ENCODE measurements around the gene OGA.
"Not testable (repeated sequence)": the region's sequence is repeated elsewhere in the genome, so short reads cannot be mapped to it uniquely, and the experiment has no call there.

The OGA gene

DNA sequence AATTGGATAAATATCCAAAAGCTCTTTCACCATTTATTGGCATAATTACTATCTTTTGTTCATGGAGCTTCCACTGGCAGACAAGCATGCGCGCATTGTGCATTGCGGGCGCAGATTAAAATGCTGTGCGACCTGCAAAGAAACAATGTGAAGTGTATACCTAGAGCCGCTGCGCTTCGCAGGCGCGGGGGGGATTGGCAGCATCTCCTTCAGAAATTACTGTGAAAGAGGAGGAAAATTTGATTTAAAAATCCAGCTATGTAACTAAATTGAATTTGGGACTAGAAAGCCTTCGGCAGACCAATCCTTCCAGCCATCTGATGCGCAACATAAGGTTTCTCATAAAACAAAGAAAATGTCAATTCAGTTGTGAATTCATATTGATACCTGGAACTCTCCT lies 24.7 kb downstream of the OGA start:
- DNase-seq = no peak

DNA sequence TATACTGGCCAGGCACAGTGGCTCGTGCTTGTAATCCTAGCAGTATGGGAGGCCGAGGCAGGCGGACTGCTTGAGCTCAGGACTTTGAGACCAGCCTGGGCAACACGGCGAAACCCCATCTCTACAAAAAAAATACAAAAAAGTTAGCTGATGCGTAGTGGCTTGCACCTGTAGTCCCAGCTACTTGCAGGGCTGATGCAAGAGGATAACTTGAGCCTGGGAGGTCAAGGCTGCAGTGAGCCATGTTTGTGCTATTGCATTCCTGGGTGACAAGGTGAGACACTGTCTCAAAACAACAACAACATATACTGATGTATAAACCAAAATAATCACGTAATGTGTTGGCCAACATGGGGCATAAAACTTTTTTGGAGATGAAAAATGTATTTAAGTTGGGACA lies 28.6 kb downstream of the OGA start:
- DNase-seq = no peak

DNA sequence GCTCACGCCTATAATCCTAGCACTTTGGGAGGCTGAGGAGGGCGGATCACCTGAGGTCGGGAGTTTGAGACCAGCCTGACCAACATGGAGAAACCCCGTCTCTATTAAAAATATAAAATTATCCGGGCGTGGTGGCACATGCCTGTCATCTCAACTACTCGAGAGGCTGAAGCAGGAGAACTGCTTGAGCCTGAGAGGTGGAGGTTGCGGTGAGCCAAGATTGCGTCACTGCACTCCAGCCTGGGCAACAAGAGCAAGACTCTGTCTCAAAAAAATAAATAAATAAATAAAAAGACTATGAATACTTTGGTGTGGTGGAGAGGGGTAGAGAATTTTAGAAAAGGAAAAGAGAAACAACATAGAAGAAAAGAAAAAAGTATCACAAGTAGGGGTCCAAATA lies 29.0 kb downstream of the OGA start:
- not testable (repeated sequence) for DNase-seq

DNA sequence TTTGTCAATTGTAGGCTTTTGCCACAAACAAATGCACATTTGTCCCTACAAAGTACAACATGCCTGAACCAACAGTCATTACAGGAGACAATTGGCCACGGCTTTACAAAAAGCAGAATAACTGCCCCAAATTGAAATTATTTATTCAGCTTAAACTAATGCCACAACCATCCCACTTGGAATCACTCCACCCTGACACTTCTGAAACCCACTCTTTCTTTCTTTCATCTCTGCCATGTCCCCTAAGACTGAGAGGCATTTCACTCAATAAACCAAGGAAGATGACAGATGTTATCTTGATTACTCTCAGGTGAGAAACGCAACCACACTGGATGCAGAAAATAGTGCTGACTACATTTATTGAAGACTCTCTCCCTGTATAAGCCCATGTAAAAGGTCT lies 32.4 kb downstream of the OGA start:
- DNase-seq = no peak

DNA sequence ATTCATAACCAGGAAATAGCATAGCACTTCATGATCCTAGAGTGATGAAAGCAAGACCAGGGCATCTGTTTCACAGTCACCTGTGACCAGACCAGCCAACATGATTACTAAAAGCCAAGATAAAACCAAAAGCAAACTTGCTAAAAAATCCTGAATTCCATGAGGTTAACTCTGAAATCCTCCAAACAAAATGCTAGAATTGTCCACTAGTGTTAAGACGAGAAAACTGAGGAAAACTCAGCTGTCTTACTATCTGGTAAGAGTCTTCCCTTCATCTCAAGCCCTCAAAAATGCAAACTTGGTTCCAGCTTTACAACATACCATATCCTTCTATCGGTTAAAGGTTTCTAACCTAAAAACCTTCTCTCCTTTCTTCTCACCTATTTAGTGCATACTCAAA lies 33.7 kb downstream of the OGA start:
- no peak for DNase-seq

DNA sequence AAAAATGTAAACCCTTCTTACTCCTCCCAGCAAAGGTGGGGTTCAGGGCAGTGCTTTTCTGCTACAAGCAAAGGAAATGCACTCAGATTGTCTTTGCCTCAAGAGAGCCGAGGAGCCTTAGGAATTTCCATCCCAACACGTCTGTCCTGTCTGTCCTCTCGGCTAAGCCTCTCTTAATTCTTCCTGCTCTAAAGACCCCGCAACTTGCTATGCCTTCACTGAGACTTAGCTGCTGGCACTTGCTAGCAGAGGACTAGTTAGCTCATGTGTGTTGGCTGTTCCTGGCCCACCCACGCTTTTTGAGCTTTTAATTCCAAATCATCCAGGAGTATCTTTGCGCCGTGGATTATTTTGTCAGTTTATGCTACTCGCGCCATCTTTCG lies 34.5 kb downstream of the OGA start:
- no peak for DNase-seq

DNA sequence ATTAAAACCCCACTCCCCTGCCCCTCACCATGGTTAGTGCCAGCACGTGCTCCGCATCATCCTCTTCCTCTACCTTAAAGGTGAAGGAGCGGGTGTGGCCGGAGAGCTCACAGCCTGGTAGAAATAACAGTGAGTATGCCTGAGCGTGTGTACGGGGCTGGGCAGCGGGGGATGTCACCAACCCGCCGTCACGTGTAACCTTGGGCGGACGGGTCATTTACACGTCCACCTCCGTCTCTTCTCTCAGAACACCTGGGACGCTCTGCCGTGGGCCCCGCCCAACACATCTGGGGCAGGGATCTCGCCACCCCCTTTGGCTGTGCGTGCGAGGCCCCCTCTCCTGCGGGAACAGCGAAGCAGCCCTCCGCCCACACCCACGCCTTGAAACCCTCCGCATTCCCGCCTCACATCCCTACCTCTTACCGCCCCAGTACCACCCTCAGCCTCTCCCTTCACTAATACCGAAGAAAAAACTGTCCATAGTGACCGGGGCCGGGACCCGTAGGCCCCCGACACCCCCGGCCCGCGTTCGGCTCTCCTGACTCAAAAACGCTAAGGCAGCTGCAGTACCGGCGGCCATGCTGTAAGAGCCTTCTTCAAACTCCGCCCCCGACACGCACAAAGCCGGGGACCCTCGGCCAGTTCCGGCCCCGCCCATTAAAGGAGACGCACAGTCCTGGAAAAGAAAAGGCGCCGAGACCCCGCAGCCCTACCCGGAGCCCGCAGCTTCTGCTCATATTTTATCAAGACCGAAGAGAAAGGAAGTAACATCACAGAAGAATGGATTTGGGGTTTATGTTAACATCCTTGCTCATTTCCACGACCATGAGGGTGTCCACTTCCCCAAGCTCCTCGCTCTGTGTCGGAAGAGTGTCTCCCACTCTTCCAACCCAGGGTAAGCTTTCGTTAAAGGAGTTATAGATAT lies 35.2 kb downstream of the OGA start, which contains the start of gene NPM3:
NPM3 (minus strand) TSS at position 636 of the 925 bp plus-strand sequence; CDS start at position 580, 56 bp downstream.
- peak; percentile 22 for DNase-seq

DNA sequence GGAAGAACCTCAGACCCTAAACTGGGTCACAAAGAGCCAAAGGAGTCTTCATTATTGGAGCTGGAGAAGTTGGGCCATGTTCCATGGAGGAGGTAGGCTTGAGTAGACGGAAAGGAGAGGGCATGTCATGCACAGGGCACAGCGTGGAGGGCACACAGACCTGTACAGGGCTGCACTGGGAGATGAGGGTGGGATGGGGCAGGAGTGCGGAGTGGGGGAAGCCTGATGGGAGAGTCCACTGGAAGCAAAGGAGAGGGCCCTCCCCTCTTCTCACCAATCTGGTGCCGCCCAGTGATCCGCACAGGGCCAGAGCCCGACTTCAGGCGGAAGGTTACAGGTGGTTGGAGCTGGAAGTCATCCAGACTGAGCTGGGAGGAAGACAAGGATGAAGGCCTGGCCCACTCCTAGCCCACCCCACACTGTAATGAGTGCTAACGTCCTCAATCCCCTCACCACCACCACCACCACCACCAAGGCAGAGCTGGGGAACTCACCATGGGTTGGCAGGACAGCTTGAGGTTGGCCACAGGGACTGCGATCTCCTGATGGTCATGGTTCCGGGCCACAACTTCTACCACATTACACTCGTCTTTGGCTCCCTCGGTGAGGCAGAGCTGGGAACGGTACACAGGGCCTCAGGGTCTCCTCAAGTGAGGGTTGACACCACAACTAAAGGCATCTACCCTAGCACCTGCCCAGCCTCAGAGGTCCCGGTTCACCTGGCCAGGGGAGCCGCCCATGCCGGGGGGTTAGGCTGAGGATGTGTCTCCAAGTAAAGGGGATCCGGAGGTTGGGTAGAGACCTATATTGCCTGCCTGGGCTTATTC lies 36.0 kb downstream of the OGA start:
- DNase-seq = no peak

DNA sequence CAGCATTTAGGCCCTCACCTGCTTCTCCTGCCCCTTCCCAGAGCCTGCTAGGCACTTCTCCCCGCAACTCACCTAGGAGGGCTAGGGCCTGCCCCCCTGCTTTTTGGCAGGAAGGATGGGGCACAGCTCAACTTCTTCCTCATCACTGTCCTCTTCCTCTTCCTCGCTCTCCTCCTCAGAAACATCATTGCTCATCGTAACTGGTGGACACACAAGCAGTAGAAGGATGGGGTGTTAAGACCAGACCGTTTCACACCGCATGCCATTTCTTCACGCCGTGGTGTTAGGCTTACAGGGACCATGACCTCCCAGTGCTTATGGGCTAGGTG lies 36.6 kb downstream of the OGA start:
- DNase-seq = no peak

DNA sequence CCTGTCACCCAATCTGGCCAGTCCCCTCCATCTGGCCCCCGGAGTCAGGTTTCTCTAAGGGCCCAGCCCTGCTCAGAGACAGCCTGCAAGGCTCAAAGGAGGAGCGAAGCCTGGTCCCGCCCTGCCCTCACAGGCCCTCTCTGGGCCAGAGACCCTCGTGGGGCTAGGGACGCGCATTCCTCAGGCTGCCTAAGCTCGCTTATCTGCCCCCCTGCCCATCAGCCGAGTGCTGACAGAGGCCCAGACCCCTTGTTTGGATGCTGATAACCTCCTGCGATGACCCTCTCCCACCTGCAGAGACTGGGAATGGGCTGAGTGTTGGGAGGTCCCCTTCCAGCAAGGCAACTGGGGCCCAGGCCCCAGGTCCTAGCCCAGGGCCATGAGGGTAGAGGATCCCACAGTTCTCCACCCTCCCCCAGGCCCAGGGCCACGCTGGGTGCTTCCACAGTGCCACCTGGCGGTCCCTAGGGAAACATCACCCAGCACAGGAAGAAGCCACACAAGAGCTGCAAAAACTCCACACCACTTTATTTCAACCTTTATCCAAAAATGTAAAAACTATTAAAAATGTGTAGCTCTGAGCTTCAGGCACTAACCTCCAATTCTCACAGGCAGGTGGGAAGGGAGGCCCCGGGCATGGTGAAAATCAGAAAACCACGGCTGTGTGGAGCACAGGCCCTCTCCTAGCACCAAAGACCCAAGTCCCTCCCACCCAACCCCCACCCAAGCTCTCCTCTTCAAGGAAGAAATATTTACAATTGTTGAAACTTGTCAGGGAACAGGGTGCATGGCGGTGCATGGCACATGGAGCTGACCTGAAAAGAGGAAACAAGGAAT lies 37.2 kb downstream of the OGA start:
- no peak for DNase-seq

DNA sequence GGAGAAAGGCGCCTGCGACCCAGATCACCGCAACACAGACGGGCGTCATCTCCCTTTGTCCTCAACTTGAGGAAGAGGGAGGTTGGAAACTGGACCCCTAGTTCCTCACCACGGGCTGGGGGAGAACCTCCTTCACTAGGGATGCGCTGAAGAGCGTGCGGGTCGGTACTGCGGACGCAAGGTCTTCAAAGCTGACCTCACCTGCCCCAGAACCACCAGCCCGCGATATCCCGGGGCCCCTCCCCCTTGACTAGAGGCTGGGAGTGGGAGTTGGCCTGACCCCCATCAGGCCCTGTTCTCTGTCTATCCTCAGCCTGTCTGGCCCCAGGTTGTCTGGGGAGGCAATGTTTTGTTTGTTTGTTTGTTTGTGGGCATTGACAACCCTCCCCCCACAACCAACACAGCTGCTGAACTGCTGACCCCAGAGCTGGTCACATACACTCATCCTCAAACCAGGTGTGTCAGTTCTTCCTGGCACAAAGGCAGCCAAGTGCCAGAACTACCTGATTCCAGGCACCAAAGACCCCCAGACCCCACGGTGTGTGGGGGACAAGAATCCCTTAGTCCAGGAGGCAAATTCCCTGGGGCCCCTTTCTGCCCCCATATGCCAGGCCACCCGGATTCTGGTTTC lies 37.9 kb downstream of the OGA start:
- DNase-seq = no peak

DNA sequence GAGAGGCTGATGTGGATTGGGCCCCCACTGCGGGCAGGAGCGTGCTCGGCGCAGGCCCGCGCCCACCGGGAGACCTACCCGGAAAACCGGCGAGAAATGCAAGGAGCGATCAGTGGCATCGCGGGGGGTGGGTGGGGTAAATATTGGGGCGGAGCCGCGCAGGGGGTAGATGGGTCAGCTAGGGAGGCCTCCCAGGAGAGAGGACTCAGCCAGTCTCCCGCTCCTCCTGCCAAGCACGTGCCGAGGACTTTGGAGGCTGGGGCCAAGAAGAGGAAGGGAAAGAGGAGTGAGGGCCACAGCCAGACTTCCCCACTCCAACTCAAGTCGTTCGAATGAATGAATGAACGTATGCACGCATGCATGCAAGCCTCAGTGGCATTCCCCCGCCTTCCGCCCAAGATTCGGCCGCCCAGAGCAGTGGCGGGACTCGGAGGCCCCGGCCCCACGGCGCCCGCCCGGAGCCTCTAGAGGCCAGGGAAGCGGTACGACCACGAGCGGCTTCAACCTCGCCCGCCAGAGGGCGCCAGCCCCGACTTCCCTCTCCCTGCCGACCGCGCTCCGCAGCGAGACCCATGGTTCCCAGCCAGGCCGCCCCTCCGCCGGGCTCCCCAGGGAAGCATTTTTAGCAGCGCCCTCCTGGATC lies 38.6 kb downstream of the OGA start:
- DNase-seq = no peak

DNA sequence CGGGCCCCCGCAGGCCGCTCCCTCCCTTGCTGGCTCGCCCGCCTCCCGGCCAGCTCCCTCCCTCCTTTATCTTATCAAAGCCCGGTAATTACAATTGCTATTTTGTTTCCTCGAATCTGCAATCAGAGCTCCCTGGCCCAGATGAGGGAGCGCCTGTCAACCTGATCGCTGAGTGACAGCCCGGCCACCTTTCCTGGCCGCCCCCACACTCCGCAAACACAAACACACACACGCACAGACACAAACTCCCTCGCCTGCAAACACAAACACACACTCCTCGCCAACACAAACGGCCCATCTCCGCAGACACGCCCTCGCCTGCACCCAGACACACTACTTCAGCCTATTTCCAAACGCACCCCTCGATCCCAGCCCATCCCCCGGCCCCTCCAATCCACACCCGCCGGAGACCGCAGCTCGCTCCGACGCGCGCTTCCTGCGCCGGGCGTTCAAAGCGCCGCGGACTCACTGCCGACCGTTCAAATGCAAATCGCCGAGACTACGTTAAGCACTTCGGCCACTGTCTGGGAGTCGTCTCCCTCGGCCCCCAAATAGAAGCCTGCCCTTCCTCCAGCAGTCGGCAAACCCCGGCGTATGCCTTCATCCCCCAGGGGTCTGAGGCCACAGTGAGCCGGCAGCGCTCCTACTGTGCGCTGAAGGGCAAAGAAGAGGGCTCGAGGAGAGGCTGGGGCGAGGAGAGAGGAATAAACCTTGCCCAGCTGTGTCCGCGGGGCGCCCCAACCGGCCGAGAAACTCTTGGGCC lies 39.3 kb downstream of the OGA start:
- no peak for DNase-seq

DNA sequence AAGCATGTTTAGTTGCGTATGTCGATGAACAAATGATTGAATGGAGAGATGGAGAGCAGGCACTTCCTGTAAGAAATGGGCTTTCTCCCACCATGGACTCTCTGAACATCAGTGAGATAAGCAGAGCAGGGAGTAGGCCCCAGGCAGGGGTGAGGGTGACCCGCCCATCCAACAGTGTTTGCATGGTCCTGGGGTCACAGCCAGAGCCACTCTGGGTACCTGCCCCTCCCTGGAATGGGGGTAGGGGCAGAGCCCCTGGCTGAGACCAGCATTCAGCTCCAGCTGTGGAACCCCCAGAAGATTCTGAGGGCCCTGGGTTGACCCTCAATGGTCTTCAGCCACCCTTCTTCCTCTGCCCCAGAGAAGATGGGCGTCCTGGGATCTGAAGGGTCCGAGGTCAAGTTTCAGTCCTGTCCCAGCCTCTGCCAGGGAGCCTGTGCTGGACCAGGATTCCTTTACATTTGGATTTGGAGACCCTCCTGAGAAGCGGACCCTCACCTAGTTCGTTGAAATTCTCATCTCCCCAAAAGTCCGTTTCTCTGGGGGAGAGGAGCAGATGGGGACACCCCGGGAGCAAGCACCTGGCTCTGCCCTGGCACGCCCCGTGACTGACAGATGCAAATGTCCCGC lies 40.0 kb downstream of the OGA start:
- no peak for DNase-seq

DNA sequence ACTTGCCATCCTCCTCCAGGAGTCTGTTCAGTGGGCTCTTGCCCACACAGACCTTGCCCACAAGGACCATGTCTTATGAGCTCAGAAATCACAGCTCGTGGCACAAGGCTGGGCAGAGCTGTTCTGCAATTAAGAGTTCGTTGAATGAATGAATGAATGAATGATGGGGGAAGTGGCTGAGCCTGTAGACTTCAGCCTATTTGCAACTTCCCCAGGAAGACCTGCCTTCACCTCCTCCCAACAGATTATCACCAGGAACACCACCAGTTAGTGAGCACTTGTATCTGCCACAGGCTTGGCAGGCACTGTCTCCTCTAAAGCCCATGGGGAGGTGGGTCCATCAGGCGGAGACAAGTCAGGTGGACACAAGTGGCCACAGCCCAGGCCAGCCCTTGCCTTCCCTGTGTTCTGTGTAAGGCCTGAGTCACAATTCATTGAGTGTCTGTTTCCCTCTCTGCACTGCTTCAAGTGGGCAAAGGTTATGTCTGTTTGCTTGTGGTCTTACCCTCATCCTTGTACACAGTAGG lies 40.6 kb downstream of the OGA start:
- DNase-seq = no peak

DNA sequence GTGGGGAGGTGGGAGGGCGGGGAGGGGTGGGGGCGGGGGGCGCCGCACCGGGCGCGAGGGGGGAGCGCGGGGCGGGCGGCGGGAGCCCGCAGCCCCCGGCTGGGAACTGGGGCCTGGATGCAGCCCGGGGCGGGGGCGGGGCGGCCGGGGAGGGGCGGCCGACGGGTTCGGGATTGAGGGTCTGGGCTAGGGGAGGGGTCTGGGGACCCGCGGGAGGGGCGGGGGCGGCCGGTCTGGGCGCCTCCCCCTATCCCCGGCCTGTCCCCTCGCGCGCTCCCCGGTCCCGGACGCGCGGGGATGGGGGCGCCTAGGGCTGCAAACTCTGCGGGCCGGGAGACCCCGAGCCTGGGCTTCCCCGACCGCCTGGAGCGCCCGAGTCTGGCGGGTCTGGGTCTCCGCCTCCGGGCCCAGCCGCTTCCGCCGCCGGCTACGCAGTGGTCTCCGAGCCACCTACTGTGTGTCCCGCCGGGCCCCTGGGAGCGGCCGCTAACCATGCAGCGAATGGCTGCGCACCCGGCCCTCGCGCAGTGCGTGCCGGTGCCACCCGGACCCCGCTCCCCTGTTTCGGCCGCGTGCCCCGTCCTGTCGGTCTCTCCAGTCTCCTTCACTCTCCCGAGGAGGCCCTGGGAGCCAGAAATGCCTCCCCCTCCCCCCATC lies 42.0 kb downstream of the OGA start:
- no peak for DNase-seq

DNA sequence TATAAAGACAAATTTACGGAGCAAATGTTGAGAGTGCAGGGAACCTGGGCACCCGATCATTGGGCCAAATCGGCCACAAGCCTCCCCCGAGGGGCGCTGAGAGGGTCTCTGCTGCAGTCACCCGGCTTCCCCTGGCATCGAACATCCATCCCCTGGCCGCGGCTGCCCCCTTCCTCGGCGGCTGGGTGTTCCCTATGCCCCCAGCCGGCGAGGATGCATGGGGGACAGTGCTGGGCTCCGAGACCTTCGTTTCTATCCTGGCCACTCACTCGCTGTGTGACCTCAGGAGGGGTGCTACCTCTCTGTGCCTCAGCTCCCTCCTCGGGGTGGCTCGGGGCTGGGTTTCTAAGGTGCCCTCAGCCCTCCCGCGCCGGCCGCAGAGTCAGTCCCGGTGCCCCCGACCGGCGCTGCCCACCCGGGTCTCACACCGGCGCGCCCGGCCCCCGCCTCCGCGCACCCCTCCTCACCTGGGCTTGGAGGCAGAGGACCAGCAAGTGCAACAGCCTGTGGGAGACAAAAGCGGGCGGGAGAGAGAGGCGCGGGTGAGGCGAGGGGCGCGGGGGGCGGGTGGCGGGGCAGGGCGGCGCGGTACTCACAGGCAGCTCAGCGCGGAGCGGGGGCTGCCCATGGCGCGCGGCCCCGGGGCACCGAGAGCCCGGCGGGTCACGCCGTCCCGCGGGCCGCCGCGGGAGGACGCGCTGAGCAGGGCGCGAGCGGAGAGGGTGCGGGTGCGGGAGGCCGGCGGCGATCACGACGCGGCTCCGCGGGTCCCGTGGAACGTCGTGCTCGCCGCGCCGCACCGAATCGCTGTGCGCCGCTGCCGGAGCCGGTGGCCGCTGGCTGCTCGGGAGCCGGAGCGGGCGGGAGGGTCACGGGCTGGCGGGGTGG lies 42.7 kb downstream of the OGA start, which contains the start of gene FGF8:
FGF8 (minus strand) TSS at position 842 of the 888 bp plus-strand sequence; CDS start at position 628, 214 bp downstream.
- no peak for DNase-seq

DNA sequence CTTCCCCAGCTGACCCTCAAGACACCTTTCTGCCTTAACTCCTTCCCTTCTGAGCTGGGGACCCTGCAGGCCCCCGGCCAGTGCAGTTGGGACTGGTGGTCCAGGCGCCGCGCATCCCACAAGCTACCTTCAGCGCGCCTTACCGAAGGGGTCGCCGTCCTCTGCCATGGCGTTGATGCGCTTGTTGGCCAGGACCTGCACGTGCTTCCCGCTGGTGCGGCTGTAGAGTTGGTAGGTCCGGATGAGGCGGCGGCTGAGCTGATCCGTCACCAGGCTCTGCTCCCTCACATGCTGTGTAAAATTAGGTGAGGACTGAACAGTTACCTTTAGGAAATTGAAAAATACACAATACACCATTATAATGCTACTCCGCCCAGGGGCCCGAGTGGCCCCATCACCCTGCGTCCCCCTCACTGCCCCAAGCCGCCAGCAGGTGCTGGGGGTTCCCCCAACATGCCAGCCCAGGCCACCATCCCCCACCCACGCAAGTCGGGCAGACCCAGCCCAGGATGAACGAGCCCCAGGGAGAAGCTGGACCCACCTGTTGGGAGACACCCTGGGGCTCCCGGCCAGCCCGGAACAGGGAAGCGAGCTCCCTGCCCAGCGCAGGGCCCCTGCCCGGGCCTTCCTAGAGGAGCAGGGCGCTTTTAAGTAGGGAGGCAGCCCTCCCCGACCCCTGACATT lies 43.5 kb downstream of the OGA start:
- DNase-seq = no peak
